ENCODE data around the gene PHAF1. TPM values are rescaled to one million over a fixed set of nuclear protein-coding genes. Genes with fewer than 3 reads are reported as not detected.

The PHAF1 gene
- polyA plus RNA-seq, 1 donor from 2014 or later, result 9.8 TPM

GRCh38 chr16:67091906-67092566, 17.7 kb upstream of the PHAF1 start:
- Histone ChIP-seq H3K4me2 (ENCODE audit: low read length) (no peak overlapping the region), H3K36me3 (ENCODE audit: insufficient read depth, low read length) (no peaks in the 10 kb centered on the region)
- no peak for TF ChIP-seq RAD21 (conservative IDR thresholded peaks at IDR 0.05)
- no peak for TF ChIP-seq EP300 (conservative IDR thresholded peaks at IDR 0.05; ENCODE audit: poor library complexity, severe bottlenecking)
- TF ChIP-seq REST (IDR thresholded peaks at IDR 0.05; ENCODE audit: borderline replicate concordance), result no peak
- no peak for TF ChIP-seq EZH2 (IDR thresholded peaks at IDR 0.05; ENCODE audit: borderline replicate concordance, insufficient read depth, low read length, poor library complexity, severe bottlenecking)
- no peak for TF ChIP-seq POLR2AphosphoS5 (IDR thresholded peaks at IDR 0.05)
- TF ChIP-seq CTCF (IDR thresholded peaks at IDR 0.05; ENCODE audit: poor library complexity, severe bottlenecking), result no peak
- no peak for TF ChIP-seq SMC3 (conservative IDR thresholded peaks at IDR 0.05; ENCODE audit: poor library complexity)
- TF ChIP-seq TAF1 (IDR thresholded peaks at IDR 0.05; ENCODE audit: low read depth), result no peak

GRCh38 chr16:67093098-67093726, 16.5 kb upstream of the PHAF1 start:
- Histone ChIP-seq H3K36me3 (ENCODE audit: insufficient read depth, low read length) (no peaks in the 10 kb centered on the region), H3K9ac (ENCODE audit: low read length) (no peak overlapping the region), H3K4me3 (ENCODE audit: low read length) (no peak overlapping the region), H3K9me2 (ENCODE audit: insufficient read depth, low read length) (no peaks in the 10 kb centered on the region), H3K4me2 (ENCODE audit: low read length) (no peak overlapping the region), H3K27ac (ENCODE audit: low read length) (no peak overlapping the region), H3K9me3 (ENCODE audit: low read length) (no peaks in the 10 kb centered on the region), H4K20me1 (ENCODE audit: insufficient read depth) (no peaks in the 10 kb centered on the region), H3K79me2 (replicated peaks; ENCODE audit: insufficient read depth, low read length) (no peaks in the 10 kb centered on the region), H3K27me3 (ENCODE audit: insufficient read depth, low read depth, low read length) (no peaks in the 10 kb centered on the region), H2AFZ (ENCODE audit: low read depth, low read length) (no peak overlapping the region), H3F3A (ENCODE audit: insufficient read depth, low read length, poor library complexity, severe bottlenecking) (no peaks in the 10 kb centered on the region)
- TF ChIP-seq POLR2AphosphoS5 (IDR thresholded peaks at IDR 0.05), result no peak
- no peak for TF ChIP-seq RAD21 (conservative IDR thresholded peaks at IDR 0.05)
- no peak for TF ChIP-seq CTCF (IDR thresholded peaks at IDR 0.05; ENCODE audit: poor library complexity, severe bottlenecking)
- TF ChIP-seq MXI1 (conservative IDR thresholded peaks at IDR 0.05; ENCODE audit: poor library complexity, severe bottlenecking), result no peak
- TF ChIP-seq EP300 (conservative IDR thresholded peaks at IDR 0.05; ENCODE audit: poor library complexity, severe bottlenecking), result no peak
- TF ChIP-seq EZH2 (IDR thresholded peaks at IDR 0.05; ENCODE audit: borderline replicate concordance, insufficient read depth, low read length, poor library complexity, severe bottlenecking), result no peak
- no peak for TF ChIP-seq TAF1 (IDR thresholded peaks at IDR 0.05; ENCODE audit: low read depth)
- no peak for TF ChIP-seq REST (IDR thresholded peaks at IDR 0.05; ENCODE audit: borderline replicate concordance)
- TF ChIP-seq SMC3 (conservative IDR thresholded peaks at IDR 0.05; ENCODE audit: poor library complexity), result no peak

More at GRCh38 chr16:67091906-67092566, 17.7 kb upstream of the PHAF1 start:
- no peaks in the 10 kb centered on the region for H3K27me3 ChIP-seq (ENCODE audit: insufficient read depth, low read depth, low read length)
- H3K79me2 ChIP-seq (replicated peaks; ENCODE audit: insufficient read depth, low read length), result no peaks in the 10 kb centered on the region
- H3K9ac ChIP-seq (ENCODE audit: low read length), result no peak overlapping the region
- no peak overlapping the region for H2AFZ ChIP-seq (ENCODE audit: low read depth, low read length)
- no peaks in the 10 kb centered on the region for H4K20me1 ChIP-seq (ENCODE audit: insufficient read depth)
- no peaks in the 10 kb centered on the region for H3K9me2 ChIP-seq (ENCODE audit: insufficient read depth, low read length)
- H3F3A ChIP-seq (ENCODE audit: insufficient read depth, low read length, poor library complexity, severe bottlenecking), result no peaks in the 10 kb centered on the region
- H3K9me3 ChIP-seq (ENCODE audit: low read length), result no peaks in the 10 kb centered on the region
- no peak overlapping the region for H3K27ac ChIP-seq (ENCODE audit: low read length)
- no peak overlapping the region for H3K4me3 ChIP-seq (ENCODE audit: low read length)

Measured in neural cell (in vitro differentiated cells).